ENCODE data around the gene CDKN1C. TPM values are rescaled to one million over a fixed set of nuclear protein-coding genes. Genes with fewer than 3 reads are reported as not detected.

Gene CDKN1C
- total RNA-seq, 2 donors from 2014 or later = 17.1 to 25.0 TPM

DNA sequence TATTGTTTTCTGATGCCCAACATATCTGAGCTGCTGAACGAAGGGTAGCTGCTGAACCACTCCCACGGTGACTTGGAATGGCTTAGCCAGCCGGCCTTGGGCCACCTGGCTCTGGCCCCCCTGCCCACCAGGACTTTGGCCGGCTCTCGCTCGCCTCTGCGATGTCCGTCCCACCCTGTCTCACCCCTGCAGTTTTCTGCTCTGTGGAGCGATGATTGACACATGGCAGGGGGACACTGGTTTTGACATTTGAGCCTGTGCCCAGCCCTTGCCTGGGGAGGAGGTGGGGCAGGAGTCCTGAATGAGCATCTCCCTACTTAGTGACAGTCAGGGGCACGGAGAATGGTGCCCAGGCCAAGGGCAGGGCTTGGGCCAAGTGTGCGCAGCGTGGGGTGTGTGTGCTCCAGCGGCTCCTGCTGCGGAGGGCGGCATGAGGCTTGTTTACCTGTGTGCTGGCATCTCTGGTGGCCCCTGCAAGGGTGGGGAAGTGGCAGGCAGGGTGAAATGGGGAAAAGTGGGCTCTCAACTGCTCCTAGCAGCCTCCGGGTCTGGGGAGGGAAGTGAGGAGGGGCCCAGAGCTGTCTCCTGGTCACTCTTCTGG, 15.7 kb upstream of the CDKN1C start:
- H3K4me1 ChIP-seq (ENCODE audit: control insufficient read depth in 1 of 2, low read depth in 2 of 2) = peaks cover 7 to 18% of the 10 kb centered on the region in 2 donors
- H3K27me3 ChIP-seq (replicated peaks; ENCODE audit: insufficient read depth) = no peaks in the 10 kb centered on the region
- H3K36me3 ChIP-seq = no peaks in the 10 kb centered on the region
- H3K27ac ChIP-seq = peak overlapping the region; percentile 59 to 68
- TF ChIP-seq, protein P1, sequence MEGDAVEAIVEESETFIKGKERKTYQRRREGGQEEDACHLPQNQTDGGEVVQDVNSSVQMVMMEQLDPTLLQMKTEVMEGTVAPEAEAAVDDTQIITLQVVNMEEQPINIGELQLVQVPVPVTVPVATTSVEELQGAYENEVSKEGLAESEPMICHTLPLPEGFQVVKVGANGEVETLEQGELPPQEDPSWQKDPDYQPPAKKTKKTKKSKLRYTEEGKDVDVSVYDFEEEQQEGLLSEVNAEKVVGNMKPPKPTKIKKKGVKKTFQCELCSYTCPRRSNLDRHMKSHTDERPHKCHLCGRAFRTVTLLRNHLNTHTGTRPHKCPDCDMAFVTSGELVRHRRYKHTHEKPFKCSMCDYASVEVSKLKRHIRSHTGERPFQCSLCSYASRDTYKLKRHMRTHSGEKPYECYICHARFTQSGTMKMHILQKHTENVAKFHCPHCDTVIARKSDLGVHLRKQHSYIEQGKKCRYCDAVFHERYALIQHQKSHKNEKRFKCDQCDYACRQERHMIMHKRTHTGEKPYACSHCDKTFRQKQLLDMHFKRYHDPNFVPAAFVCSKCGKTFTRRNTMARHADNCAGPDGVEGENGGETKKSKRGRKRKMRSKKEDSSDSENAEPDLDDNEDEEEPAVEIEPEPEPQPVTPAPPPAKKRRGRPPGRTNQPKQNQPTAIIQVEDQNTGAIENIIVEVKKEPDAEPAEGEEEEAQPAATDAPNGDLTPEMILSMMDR (IDR thresholded peaks at IDR 0.05) = no peak
- H3K4me3 ChIP-seq = peak overlapping the region; percentile 91
- no peaks in the 10 kb centered on the region for H3K9me3 ChIP-seq
- ATAC-seq (ENCODE audit: insufficient number of reproducible peaks, low FRiP score, low read depth) (no peak), DNase-seq (ENCODE audit: low spot score) (no peak)

DNA sequence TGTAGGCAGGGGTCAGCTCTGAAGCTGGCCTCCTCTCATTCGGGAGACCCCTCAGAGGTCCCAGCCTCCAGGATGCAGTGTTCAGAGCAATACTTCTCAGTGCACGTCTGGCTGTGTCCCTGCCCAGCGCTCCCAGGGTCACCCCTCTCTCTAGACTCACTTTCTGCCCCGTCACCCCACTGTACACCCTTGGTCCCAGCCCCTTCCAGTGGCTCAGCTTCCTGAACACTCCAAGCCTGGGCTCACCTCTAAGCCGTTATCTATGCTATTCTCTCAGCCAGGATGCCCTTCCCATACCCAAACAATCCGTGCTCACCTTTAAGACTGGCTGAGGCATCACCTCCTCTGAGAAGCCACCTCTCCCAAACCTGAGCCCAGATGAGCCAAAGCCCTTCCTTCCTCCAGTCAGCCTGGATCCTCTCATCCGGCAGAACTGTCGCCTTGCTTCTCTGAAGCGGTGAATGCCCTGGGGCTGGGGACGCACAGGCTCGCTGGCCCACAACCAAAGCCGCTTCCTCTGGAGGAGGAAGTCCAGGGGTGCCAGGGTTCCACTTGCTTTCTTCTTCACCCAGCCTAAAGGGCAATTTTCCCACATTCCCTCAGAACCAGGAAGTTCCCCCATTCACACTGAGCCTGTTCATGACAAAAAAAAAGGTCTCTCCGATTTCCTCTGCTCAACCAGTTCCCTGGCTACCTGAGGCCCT, 13.7 kb upstream of the CDKN1C start:
- no peaks in the 10 kb centered on the region for H3K27me3 ChIP-seq (replicated peaks; ENCODE audit: insufficient read depth)
- TF ChIP-seq, protein P1 (IDR thresholded peaks at IDR 0.05) = no peak
- no peaks in the 10 kb centered on the region for H3K9me3 ChIP-seq
- H3K27ac ChIP-seq = no peak overlapping the region
- H3K4me1 ChIP-seq (ENCODE audit: control insufficient read depth in 1 of 2, low read depth in 2 of 2) = peaks cover 7 to 18% of the 10 kb centered on the region in 2 donors
- DNase-seq (ENCODE audit: low spot score) = no peak
- ATAC-seq (ENCODE audit: insufficient number of reproducible peaks, low FRiP score, low read depth) = no peak
- H3K4me3 ChIP-seq = no peak overlapping the region
- H3K36me3 ChIP-seq = no peaks in the 10 kb centered on the region

DNA sequence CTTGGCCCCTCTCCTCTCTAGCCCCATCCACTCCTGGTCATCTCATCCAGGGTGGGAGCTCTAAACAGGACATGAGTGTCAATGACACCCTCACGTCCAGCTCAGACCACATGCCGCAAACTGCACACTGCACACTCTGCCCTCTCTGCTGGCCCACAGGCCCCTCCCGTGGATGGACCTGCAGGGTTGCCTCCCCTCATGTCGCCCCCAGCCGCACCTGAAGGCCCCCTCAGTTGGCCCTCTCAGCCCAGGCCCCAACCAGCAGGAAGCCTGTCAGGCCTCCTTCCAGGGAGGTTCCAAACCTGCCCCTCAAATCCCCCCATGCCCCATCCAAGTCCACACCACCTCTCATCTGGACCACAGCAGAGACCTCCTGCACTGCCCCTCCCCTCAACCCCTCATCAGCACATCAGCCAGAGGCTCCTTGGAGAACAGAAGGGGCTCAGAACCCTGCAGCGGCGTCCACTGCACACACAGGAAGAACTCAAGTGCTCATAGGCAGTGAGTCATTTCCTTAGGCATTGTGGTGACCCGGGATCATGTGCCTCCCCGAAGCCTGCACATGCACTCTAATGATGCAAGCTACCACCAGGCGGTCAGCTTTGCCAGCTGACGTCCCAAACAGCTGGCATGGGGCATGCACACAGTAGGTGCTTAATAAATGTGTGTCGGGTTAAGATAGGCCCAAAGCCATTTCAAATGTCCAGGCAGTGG, 12.9 kb upstream of the CDKN1C start:
- H3K27ac ChIP-seq = no peak overlapping the region
- no peaks in the 10 kb centered on the region for H3K9me3 ChIP-seq
- H3K4me1 ChIP-seq (ENCODE audit: control insufficient read depth in 1 of 2, low read depth in 2 of 2) = peaks cover 7 to 18% of the 10 kb centered on the region in 2 donors
- no peaks in the 10 kb centered on the region for H3K36me3 ChIP-seq
- H3K27me3 ChIP-seq (replicated peaks; ENCODE audit: insufficient read depth) = no peaks in the 10 kb centered on the region
- ATAC-seq (ENCODE audit: insufficient number of reproducible peaks, low FRiP score, low read depth) (peak; percentile 36), DNase-seq (ENCODE audit: low spot score) (no peak)
- no peak overlapping the region for H3K4me3 ChIP-seq
- TF ChIP-seq, protein P1 (IDR thresholded peaks at IDR 0.05) = no peak

DNA sequence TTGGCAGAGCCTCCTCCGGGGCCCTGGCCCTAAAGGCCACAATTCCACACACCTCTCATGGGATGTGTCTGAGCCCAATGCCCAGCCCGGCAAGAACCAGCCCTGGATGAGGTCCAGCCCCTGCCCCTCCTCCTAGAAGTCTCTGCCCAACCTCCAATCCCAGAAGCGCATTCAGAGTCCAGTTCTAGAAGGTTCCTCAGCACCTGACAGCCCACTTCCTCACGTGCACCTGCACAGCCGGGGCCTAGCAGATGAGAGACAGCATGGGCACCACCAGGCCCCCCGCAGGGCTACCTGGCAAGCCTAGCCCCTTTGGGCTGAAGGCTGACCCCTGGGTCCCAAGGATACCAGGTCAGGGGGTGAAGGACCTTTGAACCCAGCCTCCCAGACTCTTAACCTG, 11.5 kb upstream of the CDKN1C start:
- ATAC-seq (ENCODE audit: insufficient number of reproducible peaks, low FRiP score, low read depth) = no peak
- Histone ChIP-seq H3K36me3 (no peaks in the 10 kb centered on the region), H3K4me1 (ENCODE audit: control insufficient read depth in 1 of 2, low read depth in 2 of 2) (peaks cover 4 to 14% of the 10 kb centered on the region in 2 donors), H3K27ac (no peak overlapping the region), H3K9me3 (no peaks in the 10 kb centered on the region), H3K27me3 (replicated peaks; ENCODE audit: insufficient read depth) (no peaks in the 10 kb centered on the region), H3K4me3 (no peak overlapping the region)
- DNase-seq (ENCODE audit: low spot score) = no peak
- TF ChIP-seq, protein P1 (IDR thresholded peaks at IDR 0.05) = no peak

DNA sequence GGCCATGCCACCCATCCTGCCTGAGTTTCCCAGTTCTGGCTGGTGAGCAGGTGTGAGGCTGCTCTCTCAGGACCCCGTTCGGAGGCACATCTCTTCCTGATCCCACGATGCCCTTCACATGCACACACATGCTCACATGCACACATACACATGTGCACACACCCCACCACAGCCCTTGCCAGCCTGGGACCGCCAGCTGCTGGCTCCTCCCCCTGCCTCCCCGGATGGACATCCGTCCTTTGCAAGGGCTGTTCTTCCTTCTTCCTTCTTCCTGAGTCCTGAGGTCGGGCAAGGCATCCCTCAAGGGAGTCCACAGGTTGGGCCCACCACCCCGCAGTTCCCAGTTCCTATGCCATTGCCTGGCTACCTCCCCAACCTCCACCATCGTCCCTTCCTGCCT, 10.5 kb upstream of the CDKN1C start:
- H3K27ac ChIP-seq = no peak overlapping the region
- no peaks in the 10 kb centered on the region for H3K27me3 ChIP-seq (replicated peaks; ENCODE audit: insufficient read depth)
- TF ChIP-seq, protein P1 (IDR thresholded peaks at IDR 0.05) = no peak
- ATAC-seq (ENCODE audit: insufficient number of reproducible peaks, low FRiP score, low read depth) (no peak), DNase-seq (ENCODE audit: low spot score) (no peak)
- no peak overlapping the region for H3K4me3 ChIP-seq
- no peaks in the 10 kb centered on the region for H3K9me3 ChIP-seq
- peaks cover 10 to 19% of the 10 kb centered on the region in 2 donors for H3K4me1 ChIP-seq (ENCODE audit: control insufficient read depth in 1 of 2, low read depth in 2 of 2)
- H3K36me3 ChIP-seq = no peaks in the 10 kb centered on the region
